Thyroid gland (tissue), 4 donors: ENCODE data around the gene PPM1F. TPM values are rescaled to one million over a fixed set of nuclear protein-coding genes. Genes with fewer than 3 reads are reported as not detected.

ENCODE experiments used
- DNase-seq, 2 donors: peaks; one replicate each; pipeline ENCODE4 v3.0.0-alpha.2; 2019
- H3K27ac ChIP-seq, 3 donors: fragments of 200-600 bp; sonication (generic); 1 replicate in 2 of 3; 2 replicates in 1 of 3; pipeline ENCODE4 v1.5.1; 2016 to 2019; ENCODE audit warnings: mild to moderate bottlenecking in 1 of 3, moderate library complexity in 1 of 3
- H3K27me3 ChIP-seq: fragments of 200-600 bp; sonication (generic); one replicate; pipeline ENCODE4 v1.5.1; 2019
- H3K36me3 ChIP-seq, 2 donors: fragments of 200-600 bp; sonication (generic); one replicate each; pipeline ENCODE4 v1.5.1; 2016 to 2019
- H3K4me1 ChIP-seq, 2 donors: fragments of 200-600 bp; sonication (generic); one replicate each; pipeline ENCODE4 v1.5.1; 2017 to 2019
- H3K4me3 ChIP-seq, 3 donors: fragments of 200-600 bp; sonication (generic); replicated peaks in 1 of 3; 1 replicate in 2 of 3; 2 replicates in 1 of 3; pipeline ENCODE4 v1.5.1; 2016; ENCODE audit warnings: mild to moderate bottlenecking in 1 of 3
- H3K9me3 ChIP-seq: fragments of 200-600 bp; sonication (generic); one replicate; pipeline ENCODE4 v1.5.1; 2017
- CTCF ChIP-seq, 6 experiments: fragments of 200-600 bp in 3 of 6; fragments of 450-650 bp in 3 of 6; sonication (generic) in 3 of 6; IDR thresholded peaks; one replicate each; pipeline ENCODE4 v1.5.1; 2016 to 2019; ENCODE audit warnings: antibody characterized with exemption in 6 of 6, mild to moderate bottlenecking in 2 of 6, inconsistent platforms in 1 of 6, moderate library complexity in 1 of 6
- POLR2A ChIP-seq, 2 donors: fragments of 450-650 bp; IDR thresholded peaks; one replicate each; pipeline ENCODE4 v1.6.1; 2017; ENCODE audit warnings: antibody characterized with exemption in 2 of 2, mild to moderate bottlenecking in 2 of 2, moderate library complexity in 1 of 2
- WGBS, 2 donors: methylation state at CpG; one replicate each; pipeline ENCODE4 v1.1.5; 2017; 5-methylcytosine and 5-hydroxymethylcytosine counted together
- intact Hi-C: fragments of 100-400 bp; cut with DNase I; formaldehyde crosslinking; loops from one replicate; pipeline ENCODE4 v1.15.1; 2023
- total RNA-seq, 4 donors: library from RNA; depleted of rRNA; stranded (reverse); fragments of >200 nt; gene quantifications; one replicate each; pipeline ENCODE4 v1.2.3, GENCODE V29; 2016

PPM1F gene
- total RNA-seq, 4 donors from 2014 or later: 19.5 to 27.5 (median 26.2) TPM

DNA sequence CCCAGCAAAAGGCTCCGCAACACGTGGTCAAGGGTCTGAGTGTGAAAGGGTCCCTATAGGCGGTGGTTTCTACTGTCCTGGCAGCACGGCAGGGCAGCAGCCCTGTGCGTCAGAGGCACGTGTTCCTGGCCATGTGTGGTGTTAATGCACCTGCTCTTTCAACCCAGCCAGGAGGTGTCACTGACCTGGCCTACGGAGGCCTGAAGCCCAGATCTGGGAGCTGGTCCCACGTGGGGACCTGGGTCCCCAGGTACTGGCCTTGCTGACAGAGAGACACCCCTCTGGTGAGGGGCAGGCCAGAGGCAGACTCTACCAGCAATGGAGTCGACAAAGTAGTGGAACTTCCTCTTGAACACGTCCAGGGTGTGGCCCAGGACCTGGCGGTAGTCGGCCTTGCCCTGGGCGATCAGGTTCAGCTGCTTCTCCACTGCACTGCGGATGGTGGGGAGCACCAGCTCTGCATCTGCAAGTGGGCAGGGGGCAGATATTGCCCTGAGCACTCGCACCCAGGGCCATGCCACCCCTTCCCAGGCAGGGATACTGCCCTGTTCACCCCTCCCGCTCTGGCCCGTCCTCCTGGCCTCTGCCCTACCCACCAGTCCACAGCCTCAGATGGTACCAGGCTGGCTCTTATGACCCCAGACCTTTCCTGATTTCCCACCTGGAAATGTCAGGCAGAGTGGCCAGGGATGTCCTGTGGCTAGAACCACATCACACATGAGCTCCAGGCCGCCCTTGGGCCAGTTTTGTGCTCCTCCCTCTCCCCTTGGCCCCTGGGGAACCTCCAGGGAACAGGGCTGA lies 6.8 kb upstream of the PPM1F start:
- 97 to 98% methylated on average over 6 to 13 of the region's 18 CpGs for WGBS, 2 donors
- no peak for TF ChIP-seq POLR2A (IDR thresholded peaks at IDR 0.05)
- TF ChIP-seq CTCF (IDR thresholded peaks at IDR 0.05): no peak
- no peaks in the 10 kb centered on the region for H3K9me3 ChIP-seq
- H3K27me3 ChIP-seq: no peaks in the 10 kb centered on the region
- H3K27ac ChIP-seq: no peak overlapping the region
- no peaks in the 10 kb centered on the region for H3K4me1 ChIP-seq
- peaks cover 24 to 25% of the 10 kb centered on the region in 2 donors for H3K36me3 ChIP-seq
- H3K4me3 ChIP-seq: no peak overlapping the region
- DNase-seq: no peak
- intact Hi-C loops: no loop called here

- Histone ChIP-seq H3K4me1 (no peaks in the 10 kb centered on the region), H3K36me3 (peaks cover 16 to 17% of the 10 kb centered on the region in 2 donors), H3K27me3 (no peaks in the 10 kb centered on the region), H3K9me3 (no peaks in the 10 kb centered on the region), H3K27ac (no peak overlapping the region), H3K4me3 (no peak overlapping the region)
- WGBS, 2 donors: 87% methylated on average over 12 to 15 of the region's 22 CpGs
- TF ChIP-seq CTCF (IDR thresholded peaks at IDR 0.05) (no peak), POLR2A (IDR thresholded peaks at IDR 0.05) (no peak)
- intact Hi-C loops: no loop called here
- DNase-seq: no peak
Observed at GRCh38 chr22:21958360-21959273, 6.0 kb upstream of the PPM1F start.

DNA sequence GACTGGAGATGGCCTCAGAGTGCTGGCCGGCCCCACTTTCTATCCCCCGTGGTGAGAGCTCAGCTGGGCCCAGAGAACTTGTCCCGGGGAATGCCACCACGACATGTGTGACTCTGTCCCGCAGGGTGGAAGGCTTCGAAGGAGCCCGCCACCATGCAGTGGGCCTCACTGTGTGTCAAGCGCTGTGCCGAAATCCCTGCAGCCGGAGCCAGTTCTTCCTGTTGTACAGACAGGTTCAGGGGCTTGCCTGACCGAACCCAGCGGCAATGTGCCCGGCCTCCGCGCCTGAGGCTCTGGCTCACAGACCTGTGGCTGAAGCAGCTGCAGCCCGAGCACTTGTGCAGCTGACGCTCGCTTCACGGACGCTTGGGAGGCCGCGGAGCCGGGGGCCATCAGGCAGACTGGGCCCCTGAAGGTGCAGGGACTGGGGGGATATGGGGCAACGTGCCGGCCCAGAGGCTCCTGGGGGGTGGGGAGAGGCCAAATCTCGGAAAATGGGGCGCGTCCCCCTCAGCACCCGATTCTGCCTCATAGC lies 650 bp downstream of the PPM1F start:
- Histone ChIP-seq H3K36me3 (no peaks in the 10 kb centered on the region), H3K4me3 (peak overlapping the region; percentile 31 to 65 (median 58)), H3K9me3 (no peaks in the 10 kb centered on the region), H3K27me3 (no peaks in the 10 kb centered on the region), H3K4me1 (peaks cover 10 to 43% of the 10 kb centered on the region in 2 donors), H3K27ac (peak overlapping the region in 2 of 3 donors; percentile 54 to 63)
- intact Hi-C loops: loop anchor here (5.0 kb wide), 1 partner anchor 240 kb away; no protein-coding TSS in a partner anchor
- no peak for TF ChIP-seq POLR2A (IDR thresholded peaks at IDR 0.05)
- no peak for TF ChIP-seq CTCF (IDR thresholded peaks at IDR 0.05)
- peak; percentile 58 to 61 for DNase-seq
- 8 to 18% methylated on average over 5 to 14 of the region's 29 CpGs for WGBS, 2 donors

GRCh38 chr22:21951062-21951461 lies 1.6 kb downstream of the PPM1F start:
- H3K27ac ChIP-seq: no peak overlapping the region
- H3K4me3 ChIP-seq: no peak overlapping the region
- H3K9me3 ChIP-seq: no peaks in the 10 kb centered on the region
- no peak for DNase-seq
- intact Hi-C loops: loop anchor here (5.0 kb wide), 1 partner anchor 239 kb away; no protein-coding TSS in a partner anchor
- no peaks in the 10 kb centered on the region for H3K36me3 ChIP-seq
- 90 to 91% methylated on average over 7 of the region's 7 CpGs for WGBS, 2 donors
- H3K4me1 ChIP-seq: peaks cover 10 to 47% of the 10 kb centered on the region in 2 donors
- TF ChIP-seq CTCF (IDR thresholded peaks at IDR 0.05) (no peak), POLR2A (IDR thresholded peaks at IDR 0.05) (no peak)
- H3K27me3 ChIP-seq: no peaks in the 10 kb centered on the region
